ENCODE data around the gene PABPN1. TPM values are rescaled to one million over a fixed set of nuclear protein-coding genes. Genes with fewer than 3 reads are reported as not detected.

PABPN1 gene
- total and polyA plus RNA-seq, 9 of the 15 experiments (the other 6 are each of a cell fraction or from before 2014, with no cell fraction given): 32.6 to 388 (median 178) TPM

DNA sequence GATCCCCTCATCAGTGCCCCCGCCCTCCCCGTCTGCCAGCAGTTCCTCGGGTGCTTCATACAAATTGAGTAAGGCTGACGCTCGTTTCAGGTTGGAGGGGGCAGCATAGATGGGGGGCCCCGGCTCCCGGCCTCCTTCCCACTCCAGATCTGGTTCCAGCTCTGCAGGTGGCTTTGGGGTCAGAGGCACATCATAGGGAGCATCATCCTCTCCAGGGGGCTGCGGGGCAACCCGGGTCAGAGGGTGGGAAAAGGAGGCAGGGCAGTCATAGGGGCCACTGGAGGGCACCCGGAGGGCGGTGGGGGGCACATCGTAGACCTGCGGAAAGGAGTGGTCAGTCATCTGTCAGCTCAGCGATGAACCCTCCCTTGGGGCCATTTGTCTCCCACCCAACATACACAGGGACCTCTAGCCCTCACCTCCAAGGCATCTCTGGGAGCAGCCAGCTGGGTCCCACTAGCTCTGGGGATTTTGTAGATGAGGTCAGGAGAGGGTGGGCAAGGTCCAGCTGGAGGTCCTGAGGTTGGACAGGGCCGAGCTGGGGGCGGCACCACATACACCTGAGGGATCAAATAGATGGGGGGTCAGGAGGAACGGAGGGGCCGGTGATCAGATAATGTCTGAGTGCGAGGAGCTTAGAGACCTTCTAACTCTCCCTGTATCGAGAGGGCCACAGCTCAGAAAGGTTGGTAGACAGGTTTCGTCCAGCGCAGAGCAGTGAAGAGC, 38.6 kb downstream of the PABPN1 start:
- ChIA-PET CTCF (ENCODE audit: low intra/inter-chr PET ratio) (no interaction called here), POLR2A (interaction anchor here (0.6 to 1.4 kb wide), 3 partner anchors 39 to 150 kb away, joined by 4 to 5 read pairs (median 4); partner anchors contain the start of gene PABPN1)
- Histone ChIP-seq H2AFZ (ENCODE audit: low read depth, low read length) (no peak overlapping the region), H3K27ac (ENCODE audit: extremely low read depth, low read depth, low read length) (no peak overlapping the region), H3K4me3 (no peak overlapping the region), H3K4me1 (replicated peaks in 1 of 2; ENCODE audit: control insufficient read depth in 2 of 2, insufficient read depth in 2 of 2, low read length in 2 of 2) (peaks cover 0 to 7% of the 10 kb centered on the region in 2 experiments; a peak in 3 of 5 replicates), H3K27me3 (ENCODE audit: control insufficient read depth in 2 of 2, insufficient read depth in 2 of 2, low read length in 2 of 2) (peaks cover 10 to 56% of the 10 kb centered on the region in 2 experiments), H3K9me1 (ENCODE audit: control insufficient read depth, insufficient read depth, low read length) (no peaks in the 10 kb centered on the region), H3K9me3 (replicated peaks; ENCODE audit: control insufficient read depth, insufficient read depth, low read depth, low read length) (no peaks in the 10 kb centered on the region), H3K9ac (ENCODE audit: insufficient read depth in 1 of 2, low read depth in 2 of 2, low read length in 2 of 2) (no peak overlapping the region), H3K36me3 (ENCODE audit: control insufficient read depth, insufficient read depth, low read length) (no peaks in the 10 kb centered on the region), H3K4me2 (ENCODE audit: insufficient read depth, low read length) (no peak overlapping the region), H4K20me1 (replicated peaks; ENCODE audit: control insufficient read depth, insufficient read depth, low read length) (no peaks in the 10 kb centered on the region; the same call in 1 of the 2 replicates), H3K79me2 (ENCODE audit: control insufficient read depth, insufficient read depth, low read length) (no peaks in the 10 kb centered on the region)
- intact Hi-C loops (cut with micrococcal nuclease) (loop anchor here (2.0 kb wide), 1 partner anchor 31 kb away; no protein-coding TSS in a partner anchor), in situ Hi-C loops (cut with MboI) (no loop called here)
- no TSS peak for BruUV-seq (replicated peaks)
- FAIRE-seq (no peak), ATAC-seq (no peak), DNase-seq (ENCODE audit: extremely low read depth in 1 of 4, low spot score in 3 of 4) (no peak)
- WGBS (ENCODE audit: insufficient coverage, low coverage, missing lambda C conversion rate): 15% methylated on average over 12 of the region's 22 CpGs
- TF ChIP-seq MCM7 (IDR thresholded peaks at IDR 0.05) (no peak), CEBPG (CRISPR knock-in tag; IDR thresholded peaks at IDR 0.05) (no peak), CEBPG (tag; conservative IDR thresholded peaks at IDR 0.05 in 1 of 2, IDR thresholded peaks at IDR 0.05 in 1 of 2) (no peak), ZZZ3 (IDR thresholded peaks at IDR 0.05) (no peak), ILK (tag; IDR thresholded peaks at IDR 0.05; ENCODE audit: borderline replicate concordance, low read depth) (no peak), CBX3 (IDR thresholded peaks at IDR 0.05; ENCODE audit: borderline replicate concordance in 1 of 2, low read length in 2 of 2) (no peak), POLR2AphosphoS2 (IDR thresholded peaks at IDR 0.05; ENCODE audit: low read length) (no peak)
- TF ChIP-seq, protein P1, sequence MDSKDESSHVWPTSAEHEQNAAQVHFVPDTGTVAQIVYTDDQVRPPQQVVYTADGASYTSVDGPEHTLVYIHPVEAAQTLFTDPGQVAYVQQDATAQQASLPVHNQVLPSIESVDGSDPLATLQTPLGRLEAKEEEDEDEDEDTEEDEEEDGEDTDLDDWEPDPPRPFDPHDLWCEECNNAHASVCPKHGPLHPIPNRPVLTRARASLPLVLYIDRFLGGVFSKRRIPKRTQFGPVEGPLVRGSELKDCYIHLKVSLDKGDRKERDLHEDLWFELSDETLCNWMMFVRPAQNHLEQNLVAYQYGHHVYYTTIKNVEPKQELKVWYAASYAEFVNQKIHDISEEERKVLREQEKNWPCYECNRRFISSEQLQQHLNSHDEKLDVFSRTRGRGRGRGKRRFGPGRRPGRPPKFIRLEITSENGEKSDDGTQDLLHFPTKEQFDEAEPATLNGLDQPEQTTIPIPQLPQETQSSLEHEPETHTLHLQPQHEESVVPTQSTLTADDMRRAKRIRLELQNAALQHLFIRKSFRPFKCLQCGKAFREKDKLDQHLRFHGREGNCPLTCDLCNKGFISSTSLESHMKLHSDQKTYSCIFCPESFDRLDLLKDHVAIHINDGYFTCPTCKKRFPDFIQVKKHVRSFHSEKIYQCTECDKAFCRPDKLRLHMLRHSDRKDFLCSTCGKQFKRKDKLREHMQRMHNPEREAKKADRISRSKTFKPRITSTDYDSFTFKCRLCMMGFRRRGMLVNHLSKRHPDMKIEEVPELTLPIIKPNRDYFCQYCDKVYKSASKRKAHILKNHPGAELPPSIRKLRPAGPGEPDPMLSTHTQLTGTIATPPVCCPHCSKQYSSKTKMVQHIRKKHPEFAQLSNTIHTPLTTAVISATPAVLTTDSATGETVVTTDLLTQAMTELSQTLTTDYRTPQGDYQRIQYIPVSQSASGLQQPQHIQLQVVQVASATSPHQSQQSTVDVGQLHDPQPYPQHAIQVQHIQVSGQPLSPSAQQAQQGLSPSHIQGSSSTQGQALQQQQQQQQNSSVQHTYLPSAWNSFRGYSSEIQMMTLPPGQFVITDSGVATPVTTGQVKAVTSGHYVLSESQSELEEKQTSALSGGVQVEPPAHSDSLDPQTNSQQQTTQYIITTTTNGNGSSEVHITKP (IDR thresholded peaks at IDR 0.05; ENCODE audit: partially characterized antibody): no peak
- TF ChIP-seq, protein P2, sequence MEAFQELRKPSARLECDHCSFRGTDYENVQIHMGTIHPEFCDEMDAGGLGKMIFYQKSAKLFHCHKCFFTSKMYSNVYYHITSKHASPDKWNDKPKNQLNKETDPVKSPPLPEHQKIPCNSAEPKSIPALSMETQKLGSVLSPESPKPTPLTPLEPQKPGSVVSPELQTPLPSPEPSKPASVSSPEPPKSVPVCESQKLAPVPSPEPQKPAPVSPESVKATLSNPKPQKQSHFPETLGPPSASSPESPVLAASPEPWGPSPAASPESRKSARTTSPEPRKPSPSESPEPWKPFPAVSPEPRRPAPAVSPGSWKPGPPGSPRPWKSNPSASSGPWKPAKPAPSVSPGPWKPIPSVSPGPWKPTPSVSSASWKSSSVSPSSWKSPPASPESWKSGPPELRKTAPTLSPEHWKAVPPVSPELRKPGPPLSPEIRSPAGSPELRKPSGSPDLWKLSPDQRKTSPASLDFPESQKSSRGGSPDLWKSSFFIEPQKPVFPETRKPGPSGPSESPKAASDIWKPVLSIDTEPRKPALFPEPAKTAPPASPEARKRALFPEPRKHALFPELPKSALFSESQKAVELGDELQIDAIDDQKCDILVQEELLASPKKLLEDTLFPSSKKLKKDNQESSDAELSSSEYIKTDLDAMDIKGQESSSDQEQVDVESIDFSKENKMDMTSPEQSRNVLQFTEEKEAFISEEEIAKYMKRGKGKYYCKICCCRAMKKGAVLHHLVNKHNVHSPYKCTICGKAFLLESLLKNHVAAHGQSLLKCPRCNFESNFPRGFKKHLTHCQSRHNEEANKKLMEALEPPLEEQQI (IDR thresholded peaks at IDR 0.05): no peak
- TF ChIP-seq, protein P3, sequence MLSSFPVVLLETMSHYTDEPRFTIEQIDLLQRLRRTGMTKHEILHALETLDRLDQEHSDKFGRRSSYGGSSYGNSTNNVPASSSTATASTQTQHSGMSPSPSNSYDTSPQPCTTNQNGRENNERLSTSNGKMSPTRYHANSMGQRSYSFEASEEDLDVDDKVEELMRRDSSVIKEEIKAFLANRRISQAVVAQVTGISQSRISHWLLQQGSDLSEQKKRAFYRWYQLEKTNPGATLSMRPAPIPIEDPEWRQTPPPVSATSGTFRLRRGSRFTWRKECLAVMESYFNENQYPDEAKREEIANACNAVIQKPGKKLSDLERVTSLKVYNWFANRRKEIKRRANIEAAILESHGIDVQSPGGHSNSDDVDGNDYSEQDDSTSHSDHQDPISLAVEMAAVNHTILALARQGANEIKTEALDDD (IDR thresholded peaks at IDR 0.05): no peak
- TF ChIP-seq, protein P4, sequence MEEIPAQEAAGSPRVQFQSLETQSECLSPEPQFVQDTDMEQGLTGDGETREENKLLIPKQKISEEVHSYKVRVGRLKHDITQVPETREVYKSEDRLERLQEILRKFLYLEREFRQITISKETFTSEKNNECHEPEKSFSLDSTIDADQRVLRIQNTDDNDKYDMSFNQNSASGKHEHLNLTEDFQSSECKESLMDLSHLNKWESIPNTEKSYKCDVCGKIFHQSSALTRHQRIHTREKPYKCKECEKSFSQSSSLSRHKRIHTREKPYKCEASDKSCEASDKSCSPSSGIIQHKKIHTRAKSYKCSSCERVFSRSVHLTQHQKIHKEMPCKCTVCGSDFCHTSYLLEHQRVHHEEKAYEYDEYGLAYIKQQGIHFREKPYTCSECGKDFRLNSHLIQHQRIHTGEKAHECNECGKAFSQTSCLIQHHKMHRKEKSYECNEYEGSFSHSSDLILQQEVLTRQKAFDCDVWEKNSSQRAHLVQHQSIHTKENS (CRISPR knock-in tag; IDR thresholded peaks at IDR 0.05): no peak

All from K562 (cell line).